ENCODE data around the gene MYRF.

The MYRF gene

GRCh38 chr11:61827571-61828378 is 75.3 kb downstream of the MYRF start, which contains the start of gene FADS2:
Gene FADS2 (plus strand): TSS chr11:61828300. CDS start chr11:61828391, 91 bp downstream.
- no peaks in the 10 kb centered on the region for H3K27me3 ChIP-seq (ENCODE audit: insufficient read depth, low read length, poor library complexity)
- H3K9ac ChIP-seq (ENCODE audit: low read length) = peak within 1 kb of the TSS; percentile 100
- peak within 1 kb of the TSS; percentile 97 for H3K23ac ChIP-seq (ENCODE audit: low read length)
- H2BK120ac ChIP-seq (ENCODE audit: low read depth, low read length) = peak within 1 kb of the TSS; percentile 84
- H3K79me1 ChIP-seq (ENCODE audit: low read length) = peaks cover 24% of the 10 kb centered on the region
- H3K79me2 ChIP-seq (ENCODE audit: control insufficient read depth, insufficient read depth, low read length) = peaks cover 46% of the 10 kb centered on the region
- H2AK5ac ChIP-seq (ENCODE audit: low read length) = peak within 1 kb of the TSS; percentile 78
- no peaks in the 10 kb centered on the region for H3K36me3 ChIP-seq (ENCODE audit: control insufficient read depth, insufficient read depth, low read length)
- peak within 1 kb of the TSS; percentile 83 for H3K18ac ChIP-seq (ENCODE audit: low read length)
- peak; percentile 98 for DNase-seq
- peak within 1 kb of the TSS; percentile 98 for H2BK5ac ChIP-seq (ENCODE audit: low read length)
- H4K5ac ChIP-seq (ENCODE audit: low read length) = peak within 1 kb of the TSS; percentile 8
- WGBS (ENCODE audit: extremely low coverage, insufficient coverage, low lambda C conversion rate) = no CpG with 5 or more reads among the region's 83 CpGs
- H2BK15ac ChIP-seq (replicated peaks; ENCODE audit: low read depth) = no peak within 1 kb of the TSS
- H3K27ac ChIP-seq (ENCODE audit: low read depth, low read length) = peak within 1 kb of the TSS; percentile 93
- peaks cover 24% of the 10 kb centered on the region for H3K4me1 ChIP-seq (ENCODE audit: control insufficient read depth, low read depth, low read length)
- H3K4me2 ChIP-seq (ENCODE audit: low read length) = peak within 1 kb of the TSS; percentile 98
- H3K4ac ChIP-seq (ENCODE audit: low read depth, low read length) = peak within 1 kb of the TSS; percentile 96
- H3K56ac ChIP-seq (ENCODE audit: low read length) = peak within 1 kb of the TSS; percentile 100
- peak within 1 kb of the TSS; percentile 98 for H3K4me3 ChIP-seq (ENCODE audit: low read length)
- peak within 1 kb of the TSS; percentile 7 for H4K8ac ChIP-seq (ENCODE audit: low read depth, low read length)

- Histone ChIP-seq H3K23ac (ENCODE audit: low read length) (peak overlapping the region; percentile 97), H2BK15ac (replicated peaks; ENCODE audit: low read depth) (no peak overlapping the region), H2BK120ac (ENCODE audit: low read depth, low read length) (no peak overlapping the region), H3K18ac (ENCODE audit: low read length) (peak overlapping the region; percentile 83), H4K8ac (ENCODE audit: low read depth, low read length) (peak overlapping the region; percentile 7), H2BK5ac (ENCODE audit: low read length) (peak overlapping the region; percentile 98), H4K5ac (ENCODE audit: low read length) (no peak overlapping the region), H2AK5ac (ENCODE audit: low read length) (peak overlapping the region; percentile 78), H3K4me1 (ENCODE audit: control insufficient read depth, low read depth, low read length) (peaks cover 24% of the 10 kb centered on the region), H3K27ac (ENCODE audit: low read depth, low read length) (peak overlapping the region; percentile 93), H3K27me3 (ENCODE audit: insufficient read depth, low read length, poor library complexity) (no peaks in the 10 kb centered on the region), H3K79me2 (ENCODE audit: control insufficient read depth, insufficient read depth, low read length) (peaks cover 51% of the 10 kb centered on the region), H3K4ac (ENCODE audit: low read depth, low read length) (peak overlapping the region; percentile 96), H3K79me1 (ENCODE audit: low read length) (peaks cover 21% of the 10 kb centered on the region), H3K4me2 (ENCODE audit: low read length) (peak overlapping the region; percentile 98), H3K56ac (ENCODE audit: low read length) (peak overlapping the region; percentile 100), H3K9ac (ENCODE audit: low read length) (peak overlapping the region; percentile 100), H3K36me3 (ENCODE audit: control insufficient read depth, insufficient read depth, low read length) (no peaks in the 10 kb centered on the region), H3K4me3 (ENCODE audit: low read length) (peak overlapping the region; percentile 98)
- WGBS (ENCODE audit: extremely low coverage, insufficient coverage, low lambda C conversion rate) = no CpG with 5 or more reads among the region's 16 CpGs
- no peak for DNase-seq
Observed at GRCh38 chr11:61828379-61828628, 75.9 kb downstream of the MYRF start.

GRCh38 chr11:61828629-61829407 is 76.4 kb downstream of the MYRF start:
- no peaks in the 10 kb centered on the region for H3K27me3 ChIP-seq (ENCODE audit: insufficient read depth, low read length, poor library complexity)
- H3K18ac ChIP-seq (ENCODE audit: low read length) = peak overlapping the region; percentile 83
- H3K4ac ChIP-seq (ENCODE audit: low read depth, low read length) = peak overlapping the region; percentile 96
- peak overlapping the region; percentile 98 for H3K4me2 ChIP-seq (ENCODE audit: low read length)
- H3K9ac ChIP-seq (ENCODE audit: low read length) = peak overlapping the region; percentile 100
- no peak overlapping the region for H4K5ac ChIP-seq (ENCODE audit: low read length)
- H2BK5ac ChIP-seq (ENCODE audit: low read length) = peak overlapping the region; percentile 98
- H3K4me1 ChIP-seq (ENCODE audit: control insufficient read depth, low read depth, low read length) = peaks cover 27% of the 10 kb centered on the region
- H3K27ac ChIP-seq (ENCODE audit: low read depth, low read length) = peak overlapping the region; percentile 93
- H3K4me3 ChIP-seq (ENCODE audit: low read length) = peak overlapping the region; percentile 98
- H3K79me1 ChIP-seq (ENCODE audit: low read length) = peaks cover 24% of the 10 kb centered on the region
- H2AK5ac ChIP-seq (ENCODE audit: low read length) = peak overlapping the region; percentile 65
- peak overlapping the region; percentile 100 for H3K56ac ChIP-seq (ENCODE audit: low read length)
- H4K8ac ChIP-seq (ENCODE audit: low read depth, low read length) = peak overlapping the region; percentile 7
- DNase-seq = peak; percentile 71
- H3K23ac ChIP-seq (ENCODE audit: low read length) = peak overlapping the region; percentile 97
- peaks cover 55% of the 10 kb centered on the region for H3K79me2 ChIP-seq (ENCODE audit: control insufficient read depth, insufficient read depth, low read length)
- H2BK15ac ChIP-seq (replicated peaks; ENCODE audit: low read depth) = no peak overlapping the region
- WGBS (ENCODE audit: extremely low coverage, insufficient coverage, low lambda C conversion rate) = no CpG with 5 or more reads among the region's 55 CpGs
- no peaks in the 10 kb centered on the region for H3K36me3 ChIP-seq (ENCODE audit: control insufficient read depth, insufficient read depth, low read length)
- no peak overlapping the region for H2BK120ac ChIP-seq (ENCODE audit: low read depth, low read length)

- Histone ChIP-seq H3K23ac (ENCODE audit: low read length) (peak overlapping the region; percentile 97), H3K4me3 (ENCODE audit: low read length) (peak overlapping the region; percentile 98), H2BK5ac (ENCODE audit: low read length) (peak overlapping the region; percentile 63), H3K79me2 (ENCODE audit: control insufficient read depth, insufficient read depth, low read length) (peaks cover 63% of the 10 kb centered on the region), H3K9ac (ENCODE audit: low read length) (peak overlapping the region; percentile 100), H3K27me3 (ENCODE audit: insufficient read depth, low read length, poor library complexity) (no peaks in the 10 kb centered on the region), H3K18ac (ENCODE audit: low read length) (no peak overlapping the region), H4K8ac (ENCODE audit: low read depth, low read length) (no peak overlapping the region), H3K56ac (ENCODE audit: low read length) (peak overlapping the region; percentile 100), H3K27ac (ENCODE audit: low read depth, low read length) (no peak overlapping the region), H2BK120ac (ENCODE audit: low read depth, low read length) (no peak overlapping the region), H3K4me1 (ENCODE audit: control insufficient read depth, low read depth, low read length) (peaks cover 34% of the 10 kb centered on the region), H4K5ac (ENCODE audit: low read length) (no peak overlapping the region), H3K79me1 (ENCODE audit: low read length) (peaks cover 25% of the 10 kb centered on the region), H3K36me3 (ENCODE audit: control insufficient read depth, insufficient read depth, low read length) (no peaks in the 10 kb centered on the region), H3K4ac (ENCODE audit: low read depth, low read length) (no peak overlapping the region), H2BK15ac (replicated peaks; ENCODE audit: low read depth) (no peak overlapping the region), H2AK5ac (ENCODE audit: low read length) (peak overlapping the region; percentile 83), H3K4me2 (ENCODE audit: low read length) (peak overlapping the region; percentile 98)
- DNase-seq = no peak
- no CpG with 5 or more reads among the region's 4 CpGs for WGBS (ENCODE audit: extremely low coverage, insufficient coverage, low lambda C conversion rate)
Observed at GRCh38 chr11:61829806-61830205, 77.4 kb downstream of the MYRF start.

GRCh38 chr11:61830237-61831105 is 78.0 kb downstream of the MYRF start:
- H3K23ac ChIP-seq (ENCODE audit: low read length) = no peak overlapping the region
- no peak overlapping the region for H3K4ac ChIP-seq (ENCODE audit: low read depth, low read length)
- no peak overlapping the region for H2BK120ac ChIP-seq (ENCODE audit: low read depth, low read length)
- H3K4me1 ChIP-seq (ENCODE audit: control insufficient read depth, low read depth, low read length) = peaks cover 34% of the 10 kb centered on the region
- peak overlapping the region; percentile 100 for H3K56ac ChIP-seq (ENCODE audit: low read length)
- H3K4me3 ChIP-seq (ENCODE audit: low read length) = peak overlapping the region; percentile 98
- H3K9ac ChIP-seq (ENCODE audit: low read length) = peak overlapping the region; percentile 100
- no CpG with 5 or more reads among the region's 8 CpGs for WGBS (ENCODE audit: extremely low coverage, insufficient coverage, low lambda C conversion rate)
- H2BK15ac ChIP-seq (replicated peaks; ENCODE audit: low read depth) = no peak overlapping the region
- no peak overlapping the region for H4K5ac ChIP-seq (ENCODE audit: low read length)
- no peak for DNase-seq
- H3K79me2 ChIP-seq (ENCODE audit: control insufficient read depth, insufficient read depth, low read length) = peaks cover 67% of the 10 kb centered on the region
- H3K36me3 ChIP-seq (ENCODE audit: control insufficient read depth, insufficient read depth, low read length) = no peaks in the 10 kb centered on the region
- no peak overlapping the region for H3K27ac ChIP-seq (ENCODE audit: low read depth, low read length)
- H3K4me2 ChIP-seq (ENCODE audit: low read length) = peak overlapping the region; percentile 98
- no peak overlapping the region for H4K8ac ChIP-seq (ENCODE audit: low read depth, low read length)
- no peaks in the 10 kb centered on the region for H3K27me3 ChIP-seq (ENCODE audit: insufficient read depth, low read length, poor library complexity)
- H2BK5ac ChIP-seq (ENCODE audit: low read length) = no peak overlapping the region
- no peak overlapping the region for H2AK5ac ChIP-seq (ENCODE audit: low read length)
- H3K18ac ChIP-seq (ENCODE audit: low read length) = no peak overlapping the region
- H3K79me1 ChIP-seq (ENCODE audit: low read length) = peaks cover 25% of the 10 kb centered on the region

All from mesendoderm (in vitro differentiated cells).